ENCODE measurements around the gene TAX1BP1.
"Not testable (repeated sequence)": the region's sequence is repeated elsewhere in the genome, so short reads cannot be mapped to it uniquely, and the experiment has no call there.

The TAX1BP1 gene

DNA sequence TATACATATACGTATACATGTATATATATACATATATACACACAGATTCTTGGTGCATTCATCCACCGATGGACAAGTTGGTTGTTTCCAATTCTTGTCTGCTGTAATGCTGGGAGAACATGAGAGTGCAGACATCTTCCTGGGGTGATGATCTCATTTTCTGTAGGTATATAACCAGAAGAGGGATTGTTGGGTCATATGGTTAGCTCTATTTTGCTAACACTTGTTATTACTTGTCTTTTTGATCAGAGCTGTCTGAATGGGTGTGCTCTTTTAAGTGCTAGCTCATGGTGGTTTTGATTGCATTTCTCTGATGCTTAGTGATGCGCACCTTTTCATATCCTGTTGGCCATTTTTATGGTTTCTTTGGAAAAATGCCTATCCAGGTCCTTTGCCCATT lies 106.4 kb downstream of the TAX1BP1 start:
- DNase-seq: no peak

DNA sequence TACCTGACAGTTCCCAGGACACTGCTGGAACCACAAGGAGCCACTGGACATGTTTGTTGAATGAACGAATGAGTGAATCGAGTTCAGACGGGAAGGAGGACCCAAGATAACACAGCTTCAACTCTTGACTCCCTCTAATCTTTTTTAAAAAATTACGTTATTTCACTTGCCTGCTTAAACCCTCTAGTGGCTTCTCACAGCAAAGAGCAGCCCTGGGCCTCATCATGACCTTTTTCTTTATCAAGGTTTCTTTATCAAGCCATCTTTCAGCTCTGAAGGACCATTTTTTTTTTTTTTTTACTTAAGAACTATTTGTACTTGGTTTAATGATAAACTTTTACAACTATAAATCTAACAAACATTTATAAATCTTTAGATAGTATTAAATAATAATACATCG lies 110.6 kb downstream of the TAX1BP1 start:
- no peak for DNase-seq

- not testable (repeated sequence) for DNase-seq
Observed at GRCh38 chr7:27856703-27857485, 116.9 kb downstream of the TAX1BP1 start.

- no peak for DNase-seq
Observed at GRCh38 chr7:27860800-27861199, 120.8 kb downstream of the TAX1BP1 start.

- no peak for DNase-seq
Observed at GRCh38 chr7:27861747-27862146, 121.8 kb downstream of the TAX1BP1 start.

DNA sequence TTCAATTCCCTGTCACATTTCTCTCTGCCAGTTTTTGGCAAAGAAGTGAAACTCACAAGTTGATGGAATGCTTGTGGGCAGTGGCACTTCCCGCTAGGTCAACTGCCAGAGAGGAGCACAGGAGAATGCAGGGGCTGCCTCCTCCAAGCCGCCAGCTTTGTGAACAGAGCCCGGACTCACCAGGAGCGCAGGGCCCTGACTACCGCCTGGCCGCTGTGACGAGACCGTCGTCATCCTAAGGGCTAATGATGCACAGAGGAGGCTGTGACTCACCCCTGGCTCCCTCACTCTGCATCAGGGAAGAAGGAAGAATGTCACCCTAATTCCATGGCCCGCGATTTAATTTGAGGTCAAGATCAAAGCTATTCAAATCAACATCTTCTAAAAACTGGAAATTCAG lies 123.9 kb downstream of the TAX1BP1 start:
- no peak for DNase-seq

- no peak for DNase-seq
Observed at GRCh38 chr7:27866256-27866655, 126.3 kb downstream of the TAX1BP1 start.

DNA sequence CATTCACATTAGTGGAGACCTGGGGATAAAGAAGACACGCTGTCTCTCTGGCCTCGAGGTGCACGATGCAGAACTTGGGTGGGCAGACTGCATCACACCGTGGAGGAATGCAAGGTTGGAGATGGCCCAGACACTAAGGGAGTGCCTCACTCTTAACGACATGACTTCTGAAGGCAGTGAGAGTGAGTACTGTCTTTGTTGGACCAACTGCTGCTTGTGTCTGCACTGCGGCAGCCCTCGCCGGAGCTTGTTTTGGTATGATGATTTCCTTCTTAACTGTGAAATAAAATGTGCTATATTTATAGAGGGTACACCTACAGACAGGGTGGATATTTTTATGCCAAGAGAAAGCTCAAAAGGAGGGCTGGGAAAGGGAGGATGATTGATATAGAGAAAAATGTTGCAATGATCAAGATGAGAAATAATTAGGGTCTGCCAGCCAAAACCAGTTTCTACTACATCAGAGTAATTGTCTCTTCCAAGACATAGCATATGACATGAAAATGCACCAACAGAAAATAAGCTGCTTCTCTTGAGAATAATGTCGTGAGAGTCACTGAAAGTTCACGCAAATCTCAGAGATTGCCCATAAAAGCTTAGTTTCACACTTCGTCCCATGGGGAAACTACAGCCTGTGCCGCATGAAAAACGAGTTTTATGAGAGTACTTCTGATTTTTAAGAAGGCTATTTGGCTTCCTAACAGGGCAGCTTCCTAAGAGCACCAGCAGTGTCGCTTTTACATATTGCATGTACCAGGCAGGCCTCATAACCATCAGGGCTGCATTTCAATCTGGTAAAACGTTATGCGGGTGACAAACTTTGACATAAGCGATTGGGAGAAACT lies 127.1 kb downstream of the TAX1BP1 start:
- DNase-seq: no peak

DNA sequence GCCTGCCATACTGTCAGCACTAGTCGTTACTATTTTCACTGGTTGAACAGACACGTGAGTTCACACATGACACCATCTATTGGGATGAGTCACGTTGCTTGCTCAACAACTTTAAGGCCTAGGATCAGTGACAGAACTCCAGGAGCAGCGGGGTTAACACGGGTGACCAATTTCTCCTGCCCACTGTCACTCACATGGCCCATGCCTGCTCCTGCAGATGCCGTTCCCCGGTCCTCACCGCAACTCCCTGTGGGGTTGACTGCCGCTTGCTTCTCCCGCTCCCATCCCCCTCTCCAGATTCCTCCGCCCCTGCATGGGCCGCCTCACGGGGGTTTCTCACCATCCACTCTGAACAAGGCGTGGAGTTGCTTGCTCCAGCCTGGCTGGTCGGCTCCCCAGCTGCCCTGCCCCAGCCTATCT lies 128.2 kb downstream of the TAX1BP1 start:
- peak; percentile 30 for DNase-seq

DNA sequence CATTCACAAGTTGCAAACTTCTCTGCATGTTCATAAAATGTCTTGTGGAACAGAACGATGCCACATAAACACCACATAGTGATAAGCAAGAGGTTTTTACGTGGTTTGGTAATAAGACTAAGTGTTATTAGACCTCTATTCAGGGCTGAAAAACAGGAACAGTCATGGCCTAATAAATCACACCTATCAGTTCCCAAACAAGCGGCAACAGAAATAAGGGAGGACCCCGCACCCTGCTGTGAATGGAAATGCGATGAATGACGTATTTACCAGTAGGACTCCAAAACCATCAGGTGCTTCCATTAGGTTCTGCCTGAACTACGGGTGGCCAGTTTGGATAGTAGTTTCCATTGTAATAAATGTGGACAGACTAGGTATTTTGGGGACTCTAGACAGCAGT lies 129.1 kb downstream of the TAX1BP1 start:
- DNase-seq: no peak

GRCh38 chr7:27870595-27870994 lies 130.6 kb downstream of the TAX1BP1 start:
- DNase-seq: no peak

DNA sequence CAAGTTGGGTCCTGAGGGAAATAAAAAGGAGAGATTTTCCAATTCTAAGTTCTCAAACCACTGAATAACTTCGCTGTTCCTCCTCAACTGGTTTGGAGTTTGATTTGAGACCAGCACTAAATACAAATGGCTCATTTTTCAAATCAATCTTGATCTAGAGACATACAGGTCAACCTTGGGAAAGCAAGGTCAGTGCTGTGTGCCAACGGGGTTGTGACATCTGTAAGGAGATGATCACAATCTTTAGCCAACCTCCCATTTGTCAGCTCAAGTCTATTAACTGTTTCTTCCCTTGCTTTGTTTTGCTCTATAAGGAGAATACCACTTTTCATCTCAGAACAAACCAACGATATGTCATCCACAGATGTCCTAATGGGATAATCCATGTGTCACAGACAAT lies 131.1 kb downstream of the TAX1BP1 start:
- DNase-seq: no peak

DNA sequence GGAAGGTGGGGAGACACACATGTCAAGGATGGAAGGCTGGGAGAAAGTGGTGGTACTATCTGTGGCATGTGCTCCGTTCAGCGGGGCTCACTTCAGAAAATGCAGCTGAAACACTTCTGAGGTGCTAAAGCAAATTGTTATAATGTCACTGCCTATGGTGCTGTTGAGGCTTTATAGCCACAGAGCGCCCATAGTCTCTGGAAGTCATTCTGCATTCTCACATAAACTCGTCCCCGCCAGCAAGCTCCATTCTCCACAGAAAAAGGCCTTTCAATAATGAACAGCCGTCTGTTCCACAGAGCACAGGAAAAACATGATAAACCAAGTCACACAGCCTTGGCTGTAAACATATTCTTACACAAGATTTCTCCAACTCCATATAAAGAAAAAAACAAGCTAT lies 131.9 kb downstream of the TAX1BP1 start:
- no peak for DNase-seq

DNA sequence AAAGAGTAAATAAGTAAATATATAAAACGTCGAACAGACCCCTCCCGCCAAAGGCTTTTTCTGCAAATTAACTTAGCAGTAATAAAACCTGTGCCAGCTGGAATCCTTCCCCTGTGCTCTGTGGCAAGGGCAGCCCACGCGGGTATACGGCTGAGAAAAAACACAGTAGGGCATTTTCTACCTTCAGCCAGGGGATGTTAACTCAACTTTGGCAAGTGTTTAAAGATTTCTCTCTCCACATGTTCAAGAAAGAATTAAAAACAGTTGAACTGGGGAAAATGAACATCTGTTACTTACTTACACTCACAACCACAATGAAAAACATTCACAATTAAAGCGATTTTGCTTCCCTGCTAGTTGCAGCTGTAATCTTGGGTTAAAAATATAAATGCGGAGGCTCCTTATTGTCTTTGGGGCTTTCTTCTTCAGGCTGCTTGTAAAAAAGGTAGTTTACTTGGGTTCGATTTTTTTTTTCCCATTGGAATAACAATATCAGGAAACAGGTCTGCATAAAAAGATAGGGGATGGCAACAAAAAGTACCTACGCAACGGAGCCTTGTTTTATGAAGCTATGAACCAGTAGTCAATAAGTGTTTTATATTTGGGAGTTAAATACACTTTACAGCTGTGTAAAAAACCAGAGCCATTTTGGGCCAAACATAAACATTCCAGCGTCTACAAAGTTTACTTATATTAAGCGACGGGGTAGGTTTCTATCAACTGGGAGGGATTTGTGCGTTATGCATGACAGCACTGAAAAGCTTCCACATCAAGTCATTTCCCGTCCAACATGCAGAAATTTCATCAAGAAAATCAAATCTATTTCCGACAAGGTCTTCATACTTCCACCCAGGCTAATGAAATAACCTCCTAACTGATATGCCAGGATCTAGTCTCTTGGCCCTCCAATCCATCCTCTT lies 132.7 kb downstream of the TAX1BP1 start:
- DNase-seq: peak; percentile 13

- DNase-seq: peak; percentile 32
Observed at GRCh38 chr7:27873981-27874957, 134.3 kb downstream of the TAX1BP1 start.

GRCh38 chr7:27875061-27875460 lies 135.1 kb downstream of the TAX1BP1 start:
- DNase-seq: no peak

- DNase-seq: no peak
Observed at GRCh38 chr7:27875832-27876231, 135.9 kb downstream of the TAX1BP1 start.

GRCh38 chr7:27876756-27877155 lies 136.8 kb downstream of the TAX1BP1 start:
- DNase-seq: no peak
